K562 (cell line): ENCODE measurements around the gene POP7. TPM values are rescaled to one million over a fixed set of nuclear protein-coding genes. Genes with fewer than 3 reads are reported as not detected.
A peak's percentile ranks its signal among the peaks of the same experiment; 100 is the strongest.

ENCODE experiments used
- ATAC-seq: fragments of 200-7000 bp; cut with Tn5 transposase; 3 replicates; pipeline ENCODE4 v1.9.1; 2020; ENCODE audit warnings: moderate library complexity
- BruUV-seq: library from RNA; stranded (reverse); fragments of 400-500 nt; replicated peaks from 2 replicates; lab custom pipeline; 2021; lab: Mats Ljungman, UMichigan
- CTCF ChIA-PET: fragments of 300-600 bp; formaldehyde crosslinking; extraction: SDS; loops from one replicate; lab custom pipeline; 2021; ENCODE audit warnings: low intra/inter-chr PET ratio; lab: Yijun Ruan, JAX
- POLR2A ChIA-PET: fragments of 300-600, 350-650 bp; sonication (Branson Sonifier 250); formaldehyde crosslinking; extraction: SDS; loops from one replicate; lab custom pipeline; 2021; ENCODE audit warnings: antibody characterized with exemption, inconsistent platforms; lab: Yijun Ruan, JAX
- DNase-seq, 4 experiments: peaks; one replicate each; pipeline versions ENCODE4 v3.0.0 to v3.0.0-alpha.2; 2011 to 2018; ENCODE audit warnings: low spot score in 3 of 4, mixed read lengths in 3 of 4; ENCODE audit errors: extremely low read depth in 1 of 4
- FAIRE-seq: peaks from 2 replicates; lab custom pipeline; 2011; peaks lifted over from hg19 to GRCh38; lab: Jason Lieb, UNC
- H2AFZ ChIP-seq: 2 replicates; pipeline ENCODE4 v1.6.0; 2011; ENCODE audit warnings: low read depth, low read length, control low read depth, inconsistent platforms
- H3K27ac ChIP-seq: fragments of 200-600 bp; 3 replicates; pipeline ENCODE4 v1.8.0; 2011; ENCODE audit warnings: low read depth, mild to moderate bottlenecking, control low read depth, inconsistent platforms, low read length, moderate library complexity, mixed read lengths; ENCODE audit errors: extremely low read depth
- H3K27me3 ChIP-seq, 2 experiments: fragments of 300-600 bp in 1 of 2; 2 replicates in 1 of 2; 3 replicates in 1 of 2; pipeline versions ENCODE4 v1.6.0 to v1.8.0; 2011; ENCODE audit warnings: inconsistent platforms in 2 of 2, low read length in 2 of 2, mild to moderate bottlenecking in 1 of 2, mixed read lengths in 1 of 2, moderate library complexity in 1 of 2; ENCODE audit not compliant: control insufficient read depth in 2 of 2, insufficient read depth in 2 of 2
- H3K36me3 ChIP-seq: fragments of 300-600 bp; 3 replicates; pipeline ENCODE4 v1.8.0; 2011; ENCODE audit warnings: mild to moderate bottlenecking, low read length, inconsistent platforms; ENCODE audit not compliant: control insufficient read depth, insufficient read depth
- H3K4me1 ChIP-seq, 2 experiments: fragments of 200-600 bp in 1 of 2; replicated peaks in 1 of 2; 2 replicates in 1 of 2; 3 replicates in 1 of 2; pipeline versions ENCODE4 v1.5.1 to v1.8.0; 2011; ENCODE audit warnings: inconsistent platforms in 2 of 2, low read length in 2 of 2, mild to moderate bottlenecking in 1 of 2, mixed read lengths in 1 of 2, moderate library complexity in 1 of 2; ENCODE audit not compliant: control insufficient read depth in 2 of 2, insufficient read depth in 2 of 2
- H3K4me2 ChIP-seq: 2 replicates; pipeline ENCODE4 v1.6.1; 2011; ENCODE audit warnings: low read length, control low read depth, inconsistent platforms, mixed read lengths; ENCODE audit not compliant: insufficient read depth
- H3K4me3 ChIP-seq: fragments of 200-600 bp; sonication (generic), shearing (Covaris generic); 2 replicates; pipeline ENCODE4 v1.5.1; 2016; ENCODE audit warnings: control low read depth, inconsistent platforms
- H3K79me2 ChIP-seq: fragments of 200-600 bp; 3 replicates; pipeline ENCODE4 v1.8.0; 2011; ENCODE audit warnings: low read length, inconsistent platforms; ENCODE audit not compliant: control insufficient read depth, insufficient read depth
- H3K9ac ChIP-seq, 2 experiments: 2 replicates each; pipeline versions ENCODE4 v1.6.0 to v1.6.1; 2011; ENCODE audit warnings: low read depth in 2 of 2, low read length in 2 of 2, control low read depth in 1 of 2, inconsistent platforms in 1 of 2, mild to moderate bottlenecking in 1 of 2, mixed read lengths in 1 of 2; ENCODE audit not compliant: insufficient read depth in 1 of 2
- H3K9me1 ChIP-seq: one replicate; pipeline ENCODE4 v1.6.0; 2011; ENCODE audit warnings: inconsistent platforms, mild to moderate bottlenecking, low read length, moderate library complexity; ENCODE audit not compliant: control insufficient read depth, insufficient read depth
- H3K9me3 ChIP-seq: replicated peaks from 2 replicates; pipeline ENCODE4 v1.5.1; 2011; ENCODE audit warnings: low read depth, low read length, inconsistent platforms; ENCODE audit not compliant: control insufficient read depth, insufficient read depth
- H4K20me1 ChIP-seq: replicated peaks from 2 replicates; pipeline ENCODE4 v1.6.1; 2011; ENCODE audit warnings: low read length, inconsistent platforms, mixed read lengths; ENCODE audit not compliant: control insufficient read depth, insufficient read depth
- KLF10 ChIP-seq: fragments of 250-450 bp; sonication (Bioruptor Pico); IDR thresholded peaks from 2 replicates; pipeline ENCODE4 v1.6.1; 2021; ENCODE audit warnings: matching md5 sums
- LARP7 ChIP-seq: fragments of 450-650 bp; IDR thresholded peaks from 2 replicates; pipeline ENCODE4 v1.6.1; 2016
- MTF1 ChIP-seq: fragments of 250-450 bp; sonication (Bioruptor Pico); IDR thresholded peaks from 2 replicates; pipeline ENCODE4 v1.9.0; 2021; ENCODE audit warnings: moderate library complexity, mild to moderate bottlenecking, inconsistent platforms, borderline replicate concordance
- PYGO2 ChIP-seq: fragments of 450-650 bp; IDR thresholded peaks from 2 replicates; pipeline ENCODE4 v1.6.1; 2016; ENCODE audit warnings: mild to moderate bottlenecking, missing genetic modification characterization, moderate library complexity, missing compliant biosample characterization
- RBFOX2 ChIP-seq: fragments of 200-400 bp; formaldehyde crosslinking; IDR thresholded peaks from 2 replicates; pipeline ENCODE4 v1.6.1; 2017; ENCODE audit warnings: low read depth, mild to moderate bottlenecking, low read length, moderate library complexity
- YY1 ChIP-seq, 3 experiments: IDR thresholded peaks; 2 replicates each; pipeline ENCODE4 v1.6.1; 2011; ENCODE audit warnings: low read length in 2 of 3, mild to moderate bottlenecking in 2 of 3, moderate library complexity in 2 of 3, borderline replicate concordance in 1 of 3, control low read depth in 1 of 3, low read depth in 1 of 3; ENCODE audit not compliant: insufficient read depth in 3 of 3, insufficient replicate concordance in 2 of 3, control insufficient read depth in 1 of 3, insufficient read length in 1 of 3; ENCODE audit errors: extremely low read depth in 1 of 3
- ZC3H11A ChIP-seq: IDR thresholded peaks from 2 replicates; pipeline ENCODE4 v1.6.1; 2012; ENCODE audit warnings: low read depth, low read length, improper control_type of control experiment
- ZNF57 ChIP-seq: fragments of 450-650 bp; formaldehyde crosslinking; IDR thresholded peaks from 2 replicates; pipeline ENCODE4 v1.4.0; 2020; ENCODE audit warnings: mild to moderate bottlenecking, moderate library complexity
- WGBS: fragments of 100-300 bp; shearing (Covaris generic); methylation state at CpG from one replicate; pipeline ENCODE4 v1.1.6; 2016; ENCODE audit warnings: low coverage, mixed read lengths; ENCODE audit not compliant: insufficient coverage; ENCODE audit errors: missing lambda C conversion rate; 5-methylcytosine and 5-hydroxymethylcytosine counted together
- in situ Hi-C: fragments of 300-500 bp; cut with MboI; formaldehyde crosslinking; loops from 4 replicates; pipeline ENCODE4 v1.15.0; 2018; ENCODE audit warnings: inconsistent platforms, mixed read lengths
- intact Hi-C: fragments of 100-400 bp; cut with micrococcal nuclease; formaldehyde crosslinking; loops from 2 replicates; pipeline ENCODE4 v1.14.2; 2022
- polyA plus RNA-seq, 8 experiments: library from polyadenylated mRNA; depleted of rRNA in 4 of 8; stranded (reverse) in 5 of 8; unstranded in 3 of 8; fragments of >200 nt; fragmentation: Nextera tagmentation in 2 of 8; fragmentation: Illumina TruSeq in 1 of 8; extraction: Ambion mirVana in 2 of 8; extraction: Trizol in 1 of 8; gene quantifications; 2 replicates each; pipeline versions ENCODE4 v1.2.1 to v1.2.3, GENCODE V29; 2011 to 2014; ENCODE audit warnings: inconsistent platforms in 1 of 8, missing spikeins in 1 of 8
- total RNA-seq, 7 experiments: library from RNA; depleted of rRNA in 6 of 7; stranded (reverse); fragments of >200 nt in 6 of 7; fragmentation: Illumina TruSeq in 2 of 7; extraction: Trizol in 2 of 7; gene quantifications; 2 replicates each; pipeline versions ENCODE4 v1.2.1 to v1.2.3, GENCODE V29; 2011 to 2021; ENCODE audit warnings: low replicate concordance in 1 of 7

POP7 gene
- total and polyA plus RNA-seq, 9 of the 15 experiments (the other 6 are each of a cell fraction or from before 2014, with no cell fraction given): 11.5 to 163 (median 68.9) TPM

DNA sequence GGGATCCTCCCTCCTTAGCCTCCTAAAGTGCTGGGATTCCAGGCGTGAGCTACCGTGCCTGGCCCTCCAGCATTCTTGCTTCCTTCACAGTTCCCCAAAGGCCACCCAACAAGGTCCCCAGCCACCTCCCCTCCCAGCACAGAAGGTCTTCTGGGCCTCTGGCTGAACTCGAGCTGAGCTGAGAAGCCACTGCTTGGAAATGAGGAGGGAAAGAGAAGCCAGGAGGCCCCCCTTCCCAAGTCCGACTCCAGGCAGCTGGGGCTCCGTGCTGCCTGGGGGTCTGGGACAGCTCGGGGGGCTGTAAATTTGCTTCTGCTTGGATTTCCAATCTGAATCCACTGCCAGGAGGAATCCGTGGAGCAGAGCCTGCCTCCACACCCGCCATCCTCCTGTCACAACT is 8.8 kb downstream of the POP7 start:
- Histone ChIP-seq H3K9me3 (peaks cover 4% of the 10 kb centered on the region; the same call in 1 of the 2 replicates), H3K4me2 (no peak overlapping the region), H3K9ac (peak overlapping the region in 1 of 2 experiments; percentile 14; a peak in 2 of 4 replicates), H3K27me3 (peaks cover 10 to 18% of the 10 kb centered on the region in 2 experiments), H2AFZ (no peak overlapping the region), H3K4me3 (no peak overlapping the region), H3K79me2 (no peaks in the 10 kb centered on the region), H4K20me1 (no peaks in the 10 kb centered on the region), H3K4me1 (peaks cover 0 to 3% of the 10 kb centered on the region in 2 experiments; a peak in 1 of 5 replicates), H3K27ac (no peak overlapping the region), H3K36me3 (no peaks in the 10 kb centered on the region), H3K9me1 (no peaks in the 10 kb centered on the region)
- intact Hi-C loops: no loop called here
- ChIA-PET CTCF (interaction anchor here (0.6 kb wide), 1 partner anchor 350 kb away, joined by 3 read pairs; no protein-coding TSS in a partner anchor), POLR2A (interaction anchor here (0.5 to 1.4 kb wide), 5 partner anchors 8 to 1108 kb away, joined by 3 to 6 read pairs (median 4); partner anchors contain the start of gene POP7)
- ATAC-seq (no peak; the same call in 2 of the 3 replicates), DNase-seq (no peak), FAIRE-seq (no peak)
- in situ Hi-C loops: no loop called here
- no TSS peak for BruUV-seq
- no peak for TF ChIP-seq PYGO2 (tag)
- no peak for TF ChIP-seq KLF10 (CRISPR knock-in tag)
- TF ChIP-seq LARP7: no peak
- TF ChIP-seq MTF1 (CRISPR knock-in tag): no peak
- no peak for TF ChIP-seq ZNF57 (CRISPR knock-in tag)
- no peak for TF ChIP-seq ZC3H11A
- TF ChIP-seq YY1 (IDR thresholded peaks at IDR 0.05; ENCODE audit: borderline replicate concordance in 1 of 3, control insufficient read depth in 1 of 3, extremely low read depth in 1 of 3, insufficient read depth in 3 of 3, insufficient read length in 1 of 3, insufficient replicate concordance in 2 of 3, low read depth in 1 of 3, low read length in 2 of 3): no peak
- no peak for TF ChIP-seq RBFOX2
- WGBS: 14% methylated on average over 8 of the region's 8 CpGs
